GM18517 (cell line): ENCODE results near the gene GALNT17.
"Not testable (repeated sequence)": the region's sequence is repeated elsewhere in the genome, so short reads cannot be mapped to it uniquely, and the experiment has no call there.

Experiments used
- ATAC-seq: cut with Tn5 transposase; IDR thresholded peaks from one replicate; pipeline ENCODE4 v1.9.1; 2021; ENCODE audit warnings: mild to moderate bottlenecking, moderate library complexity; ENCODE audit not compliant: unreplicated experiment

The GALNT17 gene

DNA sequence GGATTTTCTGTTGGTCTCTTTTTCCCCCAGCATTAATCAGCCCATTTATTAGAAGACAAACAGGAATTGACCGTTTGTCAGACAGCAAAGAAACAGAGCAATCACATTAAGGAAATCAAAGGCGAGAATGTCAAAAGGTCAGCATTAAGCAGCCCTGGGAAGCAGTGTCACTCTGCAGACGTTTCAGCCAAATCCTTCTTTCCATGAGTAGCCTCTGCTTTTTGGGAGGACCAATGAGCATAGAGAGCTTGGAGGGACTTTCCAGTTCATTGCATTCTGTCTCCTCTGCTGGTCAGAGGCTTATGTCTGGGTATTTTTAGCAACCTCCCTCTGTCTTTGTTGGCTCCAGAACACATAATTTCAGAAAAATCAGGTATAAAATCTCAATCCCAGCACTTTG lies 481.4 kb downstream of the GALNT17 start:
- no peak for ATAC-seq

DNA sequence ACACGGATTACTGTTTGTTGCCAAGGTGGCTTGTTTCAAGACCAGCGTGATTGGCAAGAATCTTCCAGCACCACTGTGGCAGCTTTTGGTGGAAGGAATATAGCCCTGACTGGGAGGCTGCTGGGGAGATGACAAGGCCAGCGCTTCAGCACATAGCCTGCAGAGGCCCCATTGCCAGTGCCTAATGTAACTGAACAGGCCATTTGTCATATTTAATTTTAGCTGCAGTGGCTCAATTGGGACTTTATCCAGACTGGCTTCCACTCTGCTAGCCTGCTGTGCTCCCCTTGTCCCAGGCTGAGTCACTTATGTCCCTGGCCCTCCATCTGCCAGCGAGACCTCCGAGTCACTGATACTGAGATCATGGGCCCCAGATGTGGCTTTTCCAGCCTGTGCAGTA lies 483.1 kb downstream of the GALNT17 start:
- ATAC-seq: no peak

DNA sequence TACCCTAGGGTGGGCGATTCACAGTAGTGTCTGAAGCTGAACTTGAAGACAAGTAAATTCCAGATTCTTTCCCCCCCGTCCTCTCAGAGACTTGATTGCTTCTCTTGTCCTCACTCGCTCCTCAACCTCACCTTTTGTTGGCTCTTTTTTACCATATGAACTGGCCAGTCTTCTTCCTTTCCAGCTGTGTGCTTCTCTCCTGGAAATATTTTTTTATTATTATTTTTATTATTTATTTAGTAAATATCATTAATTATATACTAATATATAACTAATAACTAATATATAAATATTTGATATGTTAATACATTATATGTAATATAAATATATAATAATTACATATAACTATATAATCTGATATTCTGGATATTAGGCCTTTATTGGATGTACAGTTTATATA lies 484.3 kb downstream of the GALNT17 start:
- no peak for ATAC-seq

DNA sequence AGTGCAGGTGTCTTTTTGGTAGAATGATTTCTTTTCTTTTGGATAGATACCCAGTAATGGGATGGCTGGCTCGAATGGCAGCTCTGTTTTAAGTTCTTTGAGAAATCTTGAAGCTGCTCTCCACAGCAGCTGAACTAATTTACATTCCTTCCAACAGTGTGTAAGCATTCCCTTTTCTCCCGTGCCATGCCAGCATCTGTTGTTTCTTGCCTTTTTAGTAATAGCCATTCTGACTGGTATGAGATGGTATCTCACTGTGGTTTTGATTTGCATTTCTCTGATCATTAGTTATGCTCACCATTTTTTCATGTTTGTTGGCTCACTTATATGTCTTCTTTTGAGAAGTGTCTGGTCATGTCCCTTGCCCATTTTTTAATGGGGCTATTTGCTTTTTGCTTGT lies 486.3 kb downstream of the GALNT17 start:
- no peak for ATAC-seq

GRCh38 chr7:71625545-71625944 lies 493.6 kb downstream of the GALNT17 start:
- no peak for ATAC-seq

DNA sequence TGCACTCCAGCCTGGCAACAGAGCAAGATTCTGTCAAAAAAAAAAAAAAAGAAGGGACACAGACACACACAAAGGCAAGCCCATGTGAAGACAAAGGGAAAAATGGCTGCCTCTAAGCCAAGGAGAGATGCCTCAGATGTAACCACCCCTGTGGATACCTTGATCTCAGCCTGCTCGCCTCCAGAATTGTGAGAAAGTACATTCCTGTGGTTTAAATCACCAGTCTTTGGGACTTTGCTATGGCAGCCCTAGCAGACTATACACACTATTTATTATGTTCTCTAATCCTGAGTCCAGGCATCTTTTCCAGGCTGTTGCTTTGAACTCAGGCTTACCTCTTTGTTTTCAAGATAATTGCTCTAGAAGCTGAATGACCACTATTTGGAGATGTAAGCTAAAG lies 494.3 kb downstream of the GALNT17 start:
- ATAC-seq: no peak

DNA sequence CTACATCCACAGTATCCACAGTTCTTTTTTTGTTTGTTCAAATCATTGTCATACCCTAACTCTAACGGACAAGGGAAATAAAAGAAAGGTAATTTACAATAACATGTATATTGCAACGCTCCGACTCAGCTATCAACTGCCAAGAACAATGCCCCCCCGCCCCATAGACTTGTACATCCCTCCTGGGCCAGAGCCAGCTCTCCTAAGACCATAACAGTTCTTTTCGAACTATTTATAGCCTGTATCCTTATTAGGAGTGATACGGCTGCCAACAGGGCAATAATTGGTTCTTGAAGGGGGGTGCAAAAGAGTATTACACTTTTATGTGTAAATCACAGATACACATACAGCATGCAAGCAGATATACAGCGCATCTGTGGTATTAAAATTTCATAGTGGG lies 495.7 kb downstream of the GALNT17 start:
- ATAC-seq: no peak

DNA sequence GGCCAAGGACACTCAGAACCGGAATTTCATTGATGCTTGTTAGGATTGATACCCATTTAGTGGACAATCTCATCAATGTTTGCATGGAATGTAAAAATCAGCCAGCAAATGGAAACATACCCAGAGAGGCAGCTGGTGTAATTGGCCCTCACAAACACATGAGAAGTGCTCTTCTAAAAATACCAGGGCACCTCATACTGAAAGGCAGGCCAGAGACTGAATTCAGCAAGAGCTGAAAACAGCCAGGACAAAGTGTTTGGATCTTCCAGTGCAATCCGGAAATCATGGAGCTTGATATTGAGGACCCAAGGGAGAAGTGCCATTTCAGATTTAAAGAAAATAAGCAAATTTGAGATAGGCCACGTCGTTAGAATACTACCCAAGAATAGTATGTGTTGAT lies 498.6 kb downstream of the GALNT17 start:
- ATAC-seq: no peak

DNA sequence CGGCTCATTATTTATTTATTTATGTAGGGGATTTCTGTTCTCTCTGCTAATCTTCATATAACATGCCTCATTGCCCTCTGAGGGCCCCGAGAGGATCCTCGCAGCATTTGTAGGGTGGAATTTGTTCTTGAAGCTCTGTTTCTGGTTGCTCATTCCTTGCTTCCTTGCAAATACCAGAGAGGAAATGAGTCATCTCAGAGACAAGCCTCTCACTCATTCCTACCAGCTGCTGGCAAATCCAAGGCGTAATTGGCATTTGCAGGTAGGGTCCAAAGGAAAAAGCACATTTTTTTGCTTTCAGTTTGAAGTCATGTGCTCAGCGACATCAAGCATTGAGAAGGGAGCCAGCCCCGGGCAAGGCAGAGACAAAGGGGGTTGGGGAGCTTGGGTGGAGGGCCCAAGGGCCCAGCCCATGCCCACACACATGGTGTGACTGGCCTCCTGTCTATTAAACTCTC lies 501.6 kb downstream of the GALNT17 start:
- no peak for ATAC-seq

GRCh38 chr7:71635849-71636248 lies 503.9 kb downstream of the GALNT17 start:
- not testable (repeated sequence) for ATAC-seq

- ATAC-seq: no peak
These were observed 504.4 kb downstream of the GALNT17 start for GRCh38 chr7:71636329-71636728.

DNA sequence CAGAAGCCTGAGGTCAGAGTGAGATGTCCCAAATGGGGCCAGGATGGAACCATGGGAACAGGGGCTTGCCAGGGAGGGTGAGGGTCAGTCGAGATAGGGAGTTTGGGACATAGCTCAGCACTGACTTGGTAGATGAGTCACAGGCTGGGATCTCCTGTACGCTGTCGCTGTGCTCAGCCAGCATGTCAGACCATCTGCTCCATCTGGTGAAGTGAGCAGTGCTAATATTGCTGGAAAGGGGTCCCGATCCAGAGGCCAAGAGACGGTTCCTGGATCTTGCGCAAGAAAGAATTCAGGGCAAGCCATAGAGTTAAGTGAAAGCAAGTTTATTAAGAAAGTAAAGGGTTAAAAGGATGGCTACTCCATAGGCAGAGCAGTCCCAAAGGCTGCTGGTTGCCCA lies 505.6 kb downstream of the GALNT17 start:
- no peak for ATAC-seq

- no peak for ATAC-seq
These were observed 506.2 kb downstream of the GALNT17 start for GRCh38 chr7:71638108-71638507.

GRCh38 chr7:71639382-71640085 lies 507.6 kb downstream of the GALNT17 start:
- no peak for ATAC-seq

GRCh38 chr7:71643031-71643430 lies 511.1 kb downstream of the GALNT17 start:
- not testable (repeated sequence) for ATAC-seq

GRCh38 chr7:71645836-71646235 lies 513.9 kb downstream of the GALNT17 start:
- ATAC-seq: no peak

DNA sequence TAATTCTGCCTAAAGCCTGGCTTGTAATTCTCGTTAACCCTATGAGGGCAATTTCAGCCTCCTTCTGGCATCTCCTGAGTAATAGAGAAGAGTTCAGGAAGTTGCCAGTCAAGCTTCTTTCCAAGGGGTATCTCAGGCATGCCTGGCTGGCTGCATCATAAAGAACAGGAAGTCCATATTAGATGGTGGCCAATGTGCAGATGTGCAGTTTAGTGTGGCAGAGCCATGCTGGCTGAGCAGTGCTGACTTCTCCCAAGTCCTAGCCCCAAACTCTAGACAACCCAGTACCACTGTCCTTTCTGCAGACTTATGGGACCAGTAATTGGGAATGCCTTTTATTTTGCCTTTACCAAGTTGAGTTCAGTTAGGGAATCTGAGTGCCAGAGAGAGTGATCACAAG lies 517.9 kb downstream of the GALNT17 start:
- ATAC-seq: no peak

GRCh38 chr7:71650653-71651337 lies 518.9 kb downstream of the GALNT17 start:
- no peak for ATAC-seq

GRCh38 chr7:71652510-71652909 lies 520.6 kb downstream of the GALNT17 start:
- ATAC-seq: no peak

GRCh38 chr7:71657386-71657785 lies 525.4 kb downstream of the GALNT17 start:
- ATAC-seq: no peak

- ATAC-seq: no peak
These were observed 527.7 kb downstream of the GALNT17 start for GRCh38 chr7:71659622-71660021.

- ATAC-seq: no peak
These were observed 529.8 kb downstream of the GALNT17 start for GRCh38 chr7:71661671-71662224.
